NCI-H2196 treated with DMSO at 0.1 percent for 48 hours (cell line): ENCODE measurements around the gene P2RX3.
A peak's percentile ranks its signal among the peaks of the same experiment; 100 is the strongest.

Experiments used
- DNase-seq: peaks from one replicate; lab custom pipeline; 2025; ENCODE audit not compliant: unreplicated experiment; lab: John Stamatoyannopoulos, UW

P2RX3 gene

GRCh38 chr11:57368106-57368844 is 30.1 kb downstream of the P2RX3 start:
- DNase-seq = peak; percentile 16

- DNase-seq = no peak
These were observed 30.7 kb downstream of the P2RX3 start for GRCh38 chr11:57368845-57369232.

GRCh38 chr11:57370251-57370650 is 32.1 kb downstream of the P2RX3 start:
- no peak for DNase-seq

- no peak for DNase-seq
These were observed 32.8 kb downstream of the P2RX3 start for GRCh38 chr11:57370941-57371340.

GRCh38 chr11:57373146-57373545 is 35.0 kb downstream of the P2RX3 start:
- DNase-seq = no peak

- DNase-seq = no peak
These were observed 36.8 kb downstream of the P2RX3 start for GRCh38 chr11:57374966-57375365.

- no peak for DNase-seq
These were observed 37.3 kb downstream of the P2RX3 start for GRCh38 chr11:57375490-57375889.

GRCh38 chr11:57376095-57377090 is 38.2 kb downstream of the P2RX3 start:
- DNase-seq = no peak

- no peak for DNase-seq
These were observed 39.0 kb downstream of the P2RX3 start for GRCh38 chr11:57377107-57377506.

GRCh38 chr11:57378186-57378585 is 40.0 kb downstream of the P2RX3 start:
- no peak for DNase-seq

- DNase-seq = no peak
These were observed 41.6 kb downstream of the P2RX3 start for GRCh38 chr11:57379732-57380131.

GRCh38 chr11:57380975-57381374 is 42.8 kb downstream of the P2RX3 start, which contains the start of gene PRG3:
PRG3 (minus strand) TSS chr11:57381150; CDS start chr11:57380708, 442 bp downstream.
- no peak for DNase-seq

GRCh38 chr11:57386178-57386940 is 48.2 kb downstream of the P2RX3 start:
- DNase-seq = no peak

- no peak for DNase-seq
These were observed 49.3 kb downstream of the P2RX3 start for GRCh38 chr11:57387289-57388030.

- no peak for DNase-seq
These were observed 52.4 kb downstream of the P2RX3 start, which contains the start of gene PRG2 for GRCh38 chr11:57390535-57390934. PRG2 (minus strand) TSS chr11:57390650; CDS start chr11:57389944, 706 bp downstream.

- no peak for DNase-seq
These were observed 53.0 kb downstream of the P2RX3 start for GRCh38 chr11:57391111-57391510.

GRCh38 chr11:57391539-57391938 is 53.4 kb downstream of the P2RX3 start:
- no peak for DNase-seq

GRCh38 chr11:57392066-57392762 is 54.1 kb downstream of the P2RX3 start:
- no peak for DNase-seq

GRCh38 chr11:57392763-57393105 is 54.6 kb downstream of the P2RX3 start:
- no peak for DNase-seq
